GM11168 (cell line): Measurements from ENCODE around the gene ZNF407.

ENCODE experiments used
- in situ Hi-C: fragments of 300-500 bp; cut with MboI; formaldehyde crosslinking; loops from one replicate; pipeline ENCODE4 v1.12.0; 2022; ENCODE audit warnings: low sequenced_read_pairs; ENCODE audit not compliant: unreplicated experiment

ZNF407 gene

GRCh38 chr18:74857901-74858300, 260.2 kb downstream of the ZNF407 start:
- in situ Hi-C loops, result no loop called here

- in situ Hi-C loops, result no loop called here
Measured at GRCh38 chr18:74861154-74861553, 263.5 kb downstream of the ZNF407 start.

GRCh38 chr18:74862094-74862493, 264.4 kb downstream of the ZNF407 start:
- in situ Hi-C loops, result no loop called here

GRCh38 chr18:74866577-74866976, 268.9 kb downstream of the ZNF407 start:
- in situ Hi-C loops, result no loop called here

- in situ Hi-C loops, result no loop called here
Measured at GRCh38 chr18:74868461-74868860, 270.8 kb downstream of the ZNF407 start.

- in situ Hi-C loops, result no loop called here
Measured at GRCh38 chr18:74869904-74870863, 272.5 kb downstream of the ZNF407 start.

- in situ Hi-C loops, result no loop called here
Measured at GRCh38 chr18:74870950-74871349, 273.3 kb downstream of the ZNF407 start.

- in situ Hi-C loops, result no loop called here
Measured at GRCh38 chr18:74873629-74874028, 276.0 kb downstream of the ZNF407 start.

- in situ Hi-C loops, result no loop called here
Measured at GRCh38 chr18:74874351-74874750, 276.7 kb downstream of the ZNF407 start.

- in situ Hi-C loops, result no loop called here
Measured at GRCh38 chr18:74876630-74877243, 279.1 kb downstream of the ZNF407 start.

- in situ Hi-C loops, result no loop called here
Measured at GRCh38 chr18:74878267-74878666, 280.6 kb downstream of the ZNF407 start.

- in situ Hi-C loops, result no loop called here
Measured at GRCh38 chr18:74880706-74881278, 283.1 kb downstream of the ZNF407 start.

GRCh38 chr18:74892066-74892627, 294.5 kb downstream of the ZNF407 start:
- in situ Hi-C loops, result no loop called here

GRCh38 chr18:74895686-74896085, 298.0 kb downstream of the ZNF407 start:
- in situ Hi-C loops, result no loop called here

- in situ Hi-C loops, result no loop called here
Measured at GRCh38 chr18:74896390-74896991, 298.8 kb downstream of the ZNF407 start.

GRCh38 chr18:74897971-74898657, 300.4 kb downstream of the ZNF407 start:
- in situ Hi-C loops, result no loop called here

- in situ Hi-C loops, result no loop called here
Measured at GRCh38 chr18:74898965-74899364, 301.3 kb downstream of the ZNF407 start.

- in situ Hi-C loops, result no loop called here
Measured at GRCh38 chr18:74899554-74899953, 301.9 kb downstream of the ZNF407 start.

GRCh38 chr18:74901362-74902146, 303.9 kb downstream of the ZNF407 start:
- in situ Hi-C loops, result no loop called here
